GM12878 (cell line): ENCODE results near the gene CREB3L4. TPM values are rescaled to one million over a fixed set of nuclear protein-coding genes. Genes with fewer than 3 reads are reported as not detected.

Experiments used
- ATAC-seq: fragments of 200-7000 bp; cut with Tn5 transposase; 3 replicates; pipeline ENCODE4 v1.9.1; 2020; ENCODE audit warnings: mild to moderate bottlenecking, moderate library complexity
- BruUV-seq: library from RNA; stranded (reverse); fragments of 400-500 nt; replicated peaks from 2 replicates; lab custom pipeline; 2021; lab: Mats Ljungman, UMichigan
- CTCF ChIA-PET: fragments of 300-600 bp; sonication (Branson Sonifier 250); formaldehyde crosslinking; extraction: SDS; loops from one replicate; lab custom pipeline; 2021; ENCODE audit warnings: inconsistent platforms; lab: Yijun Ruan, JAX
- POLR2A ChIA-PET: fragments of 350-600 bp; formaldehyde crosslinking; extraction: SDS; loops from one replicate; lab custom pipeline; 2021; ENCODE audit warnings: inconsistent platforms; lab: Charles Lee
- RAD21 ChIA-PET: fragments of 300-600 bp; sonication (Branson Sonifier 250); formaldehyde crosslinking; loops from one replicate; lab custom pipeline; 2023; ENCODE audit warnings: antibody characterized with exemption; ENCODE audit not compliant: unreplicated experiment; lab: Charles Lee
- SMC1A ChIA-PET: fragments of 300-600 bp; sonication (Branson Sonifier 250); formaldehyde crosslinking; loops from one replicate; lab custom pipeline; 2023; ENCODE audit not compliant: unreplicated experiment, uncharacterized antibody; lab: Charles Lee
- DNase-seq: peaks from one replicate; pipeline ENCODE4 v3.0.0-alpha.2; 2011; ENCODE audit warnings: low read depth, low spot score
- FAIRE-seq: peaks from 3 replicates; lab custom pipeline; 2011; peaks lifted over from hg19 to GRCh38; lab: Jason Lieb, UNC
- H2AFZ ChIP-seq: 2 replicates; pipeline ENCODE4 v1.6.0; 2011; ENCODE audit warnings: low read depth, low read length, control low read depth; ENCODE audit not compliant: control insufficient read depth
- H3K27ac ChIP-seq: 2 replicates; pipeline ENCODE4 v1.5.1; 2011; ENCODE audit warnings: control low read depth; ENCODE audit not compliant: control insufficient read depth, insufficient read depth
- H3K27me3 ChIP-seq, 2 experiments: replicated peaks in 1 of 2; 2 replicates each; pipeline versions ENCODE4 v1.6.0 to v1.6.1; 2011; ENCODE audit warnings: low read length in 1 of 2; ENCODE audit not compliant: control insufficient read depth in 2 of 2, insufficient read depth in 2 of 2
- H3K36me3 ChIP-seq, 2 experiments: 2 replicates each; pipeline ENCODE4 v1.5.1; 2011; ENCODE audit warnings: low read length in 1 of 2; ENCODE audit not compliant: control insufficient read depth in 2 of 2, insufficient read depth in 2 of 2
- H3K4me1 ChIP-seq: 2 replicates; pipeline ENCODE4 v1.6.1; 2011; ENCODE audit warnings: mild to moderate bottlenecking, low read length, moderate library complexity, mixed read lengths; ENCODE audit not compliant: control insufficient read depth, insufficient read depth
- H3K4me2 ChIP-seq: 2 replicates; pipeline ENCODE4 v1.6.0; 2011; ENCODE audit warnings: control low read depth; ENCODE audit not compliant: control insufficient read depth, insufficient read depth
- H3K4me3 ChIP-seq: fragments of 200-600 bp; sonication (generic); 2 replicates; pipeline ENCODE4 v1.5.1; 2016
- H3K79me2 ChIP-seq: 2 replicates; pipeline ENCODE4 v1.6.0; 2011; ENCODE audit warnings: low read length; ENCODE audit not compliant: control insufficient read depth, insufficient read depth
- H3K9ac ChIP-seq: 2 replicates; pipeline ENCODE4 v1.8.0; 2011; ENCODE audit warnings: low read length, control low read depth, mixed read lengths; ENCODE audit not compliant: control insufficient read depth, insufficient read depth
- H3K9me3 ChIP-seq: replicated peaks from 3 replicates; pipeline ENCODE4 v1.5.1; 2011; ENCODE audit warnings: mild to moderate bottlenecking, low read length; ENCODE audit not compliant: control insufficient read depth, insufficient read depth
- H4K20me1 ChIP-seq: 2 replicates; pipeline ENCODE4 v1.6.0; 2011; ENCODE audit not compliant: control insufficient read depth, insufficient read depth
- CTCF ChIP-seq, 3 experiments: IDR thresholded peaks in 2 of 3; conservative IDR thresholded peaks in 1 of 3; 2 replicates each; pipeline ENCODE4 v1.5.1; 2011; ENCODE audit warnings: low read depth in 3 of 3, low read length in 3 of 3, mild to moderate bottlenecking in 3 of 3, control low read depth in 2 of 3, moderate library complexity in 2 of 3, inconsistent platforms in 1 of 3, mixed read lengths in 1 of 3; ENCODE audit not compliant: control insufficient read depth in 2 of 3, insufficient read depth in 1 of 3; ENCODE audit errors: extremely low read depth in 1 of 3
- FOXM1 ChIP-seq: IDR thresholded peaks from 2 replicates; pipeline ENCODE4 v1.6.1; 2012; ENCODE audit warnings: low read depth, mild to moderate bottlenecking, inconsistent platforms, low read length, moderate library complexity
- IRF4 ChIP-seq: IDR thresholded peaks from 2 replicates; pipeline ENCODE4 v1.6.1; 2011; ENCODE audit warnings: low read depth, low read length
- MYC ChIP-seq: IDR thresholded peaks from 2 replicates; pipeline ENCODE4 v1.6.1; 2011; ENCODE audit warnings: mild to moderate bottlenecking, low read length, moderate library complexity, inconsistent platforms; ENCODE audit not compliant: insufficient read depth, insufficient replicate concordance, insufficient read length, severe bottlenecking
- NFYB ChIP-seq: IDR thresholded peaks from 2 replicates; pipeline ENCODE4 v1.6.1; 2011; ENCODE audit warnings: low read depth, mild to moderate bottlenecking, low read length, improper control_type of control experiment, moderate library complexity; ENCODE audit not compliant: insufficient read depth
- NKRF ChIP-seq: fragments of 450-650 bp; conservative IDR thresholded peaks from 2 replicates; pipeline ENCODE4 v1.6.1; 2017; ENCODE audit warnings: mild to moderate bottlenecking, moderate library complexity
- NR2C1 ChIP-seq: fragments of 450-650 bp; IDR thresholded peaks from 2 replicates; pipeline ENCODE4 v1.6.1; 2017; ENCODE audit warnings: antibody characterized with exemption, mild to moderate bottlenecking, moderate library complexity
- PAX5 ChIP-seq: IDR thresholded peaks from 2 replicates; pipeline ENCODE4 v1.6.1; 2011; ENCODE audit warnings: low read depth, low read length, borderline replicate concordance
- PML ChIP-seq: IDR thresholded peaks from 2 replicates; pipeline ENCODE4 v1.6.1; 2012; ENCODE audit warnings: low read length, inconsistent platforms
- POU2F2 ChIP-seq: IDR thresholded peaks from 3 replicates; pipeline ENCODE4 v1.6.1; 2011; ENCODE audit warnings: low read depth, mild to moderate bottlenecking, low read length, borderline replicate concordance
- SKIL ChIP-seq: fragments of 450-650 bp; IDR thresholded peaks from 2 replicates; pipeline ENCODE4 v1.6.1; 2017; ENCODE audit warnings: mild to moderate bottlenecking, low read depth, inconsistent platforms; ENCODE audit not compliant: poor library complexity, severe bottlenecking
- TAF1 ChIP-seq: IDR thresholded peaks from 2 replicates; pipeline ENCODE4 v1.6.1; 2011; ENCODE audit warnings: mild to moderate bottlenecking, low read depth, low read length, borderline replicate concordance
- TCF12 ChIP-seq: IDR thresholded peaks from 2 replicates; pipeline ENCODE4 v1.6.1; 2011; ENCODE audit warnings: low read depth, mild to moderate bottlenecking, low read length
- ZBED1 ChIP-seq: IDR thresholded peaks from 2 replicates; pipeline ENCODE4 v1.6.1; 2016; ENCODE audit warnings: borderline replicate concordance
- ZNF274 ChIP-seq: IDR thresholded peaks from one replicate; pipeline ENCODE4 v1.8.0; 2011; ENCODE audit not compliant: insufficient read length, insufficient read depth
- ZNF622 ChIP-seq: fragments of 450-650 bp; IDR thresholded peaks from 2 replicates; pipeline ENCODE4 v1.6.1; 2017; ENCODE audit warnings: mild to moderate bottlenecking, inconsistent platforms
- ZSCAN29 ChIP-seq: fragments of 450-650 bp; IDR thresholded peaks from 2 replicates; pipeline ENCODE4 v1.6.1; 2017; ENCODE audit warnings: mild to moderate bottlenecking, moderate library complexity
- WGBS: methylation state at CpG from one replicate; pipeline ENCODE4 v1.1.6; 2016; ENCODE audit warnings: low lambda C conversion rate; ENCODE audit not compliant: insufficient replicate concordance, insufficient coverage; ENCODE audit errors: missing lambda C conversion rate; 5-methylcytosine and 5-hydroxymethylcytosine counted together
- in situ Hi-C: fragments of 300-500 bp; cut with MboI; formaldehyde crosslinking; loops from 9 replicates; pipeline ENCODE4 v1.14.3; 2018; ENCODE audit warnings: mixed read lengths
- intact Hi-C: fragments of 100-400 bp; cut with micrococcal nuclease; formaldehyde crosslinking; loops from one replicate; pipeline ENCODE4 v1.14.2; 2022; ENCODE audit not compliant: unreplicated experiment
- polyA plus RNA-seq, 11 experiments: library from polyadenylated mRNA; depleted of rRNA in 4 of 11; unstranded in 6 of 11; stranded (reverse) in 5 of 11; fragments of >200 nt; fragmentation: Nextera tagmentation in 4 of 11; fragmentation: Illumina TruSeq in 1 of 11; extraction: Ambion mirVana in 4 of 11; extraction: Trizol in 1 of 11; gene quantifications; 1 replicate in 1 of 11; 2 replicates in 10 of 11; pipeline versions ENCODE4 v1.2.1 to v1.2.3, GENCODE V29; 2011 to 2016; ENCODE audit warnings: inconsistent platforms in 2 of 11, missing spikeins in 2 of 11, low read depth in 1 of 11
- total RNA-seq, 4 experiments: library from RNA; depleted of rRNA in 3 of 4; stranded (reverse); fragments of >200 nt in 3 of 4; fragmentation: Illumina TruSeq in 1 of 4; extraction: Trizol in 1 of 4; gene quantifications; 2 replicates each; pipeline versions ENCODE4 v1.2.1 to v1.2.3, GENCODE V29; 2013 to 2021

The CREB3L4 gene
- total and polyA plus RNA-seq, 10 of the 15 experiments (the other 5 are each of a cell fraction or from before 2014, with no cell fraction given) = 9.7 to 14.0 (median 12.1) TPM

GRCh38 chr1:153946622-153947241 lies 21.0 kb upstream of the CREB3L4 start, which contains the start of gene DENND4B:
TSS of gene DENND4B (minus strand) at chr1:153946718. CDS start at chr1:153944374, 2,344 bp downstream.
- Histone ChIP-seq H3K36me3 (peaks cover 26 to 27% of the 10 kb centered on the region in 2 experiments; a peak in 3 of 4 replicates), H3K9me3 (no peaks in the 10 kb centered on the region), H4K20me1 (no peaks in the 10 kb centered on the region), H3K79me2 (peaks cover 29% of the 10 kb centered on the region), H3K4me3 (peak within 1 kb of the TSS; percentile 100), H3K27ac (peak within 1 kb of the TSS; percentile 95), H3K4me1 (peaks cover 21% of the 10 kb centered on the region), H3K9ac (peak within 1 kb of the TSS; percentile 99), H3K27me3 (no peaks in the 10 kb centered on the region), H2AFZ (peak within 1 kb of the TSS; percentile 62), H3K4me2 (peak within 1 kb of the TSS; percentile 100)
- CTCF ChIA-PET = interaction anchor here (0.6 to 4.8 kb wide), 19 partner anchors 10 to 436 kb away, joined by 3 to 54 read pairs (median 6); partner anchors contain the start of genes CREB3L4, CRTC2, GATAD2B and JTB
- no peak for DNase-seq
- ATAC-seq = peak; percentile 80
- RAD21 ChIA-PET = interaction anchor here (0.6 to 4.9 kb wide), 21 partner anchors 10 to 1009 kb away, joined by 3 to 55 read pairs (median 4); partner anchors contain the start of genes CREB3L4, CRTC2, GATAD2B and JTB
- FAIRE-seq = peak; percentile 13
- SMC1A ChIA-PET = interaction anchor here (0.6 to 4.5 kb wide), 14 partner anchors 9 to 161 kb away, joined by 3 to 59 read pairs (median 4); partner anchors contain the start of genes CREB3L4, GATAD2B, JTB and RAB13
- intact Hi-C loops = loop anchor here (1.0 kb wide), 1 partner anchor 149 kb away; no protein-coding TSS in a partner anchor
- 3% methylated on average over 18 of the region's 28 CpGs for WGBS
- BruUV-seq = no TSS peak
- in situ Hi-C loops = no loop called here
- POLR2A ChIA-PET = interaction anchor here (0.5 to 5.3 kb wide), 16 partner anchors 8 to 313 kb away, joined by 3 to 83 read pairs (median 4); partner anchors contain the start of genes CHTOP, CREB3L4, GATAD2B and JTB
- 0 out of 2 replicates have a peak, but pooled peaks have one; percentile 11 for TF ChIP-seq ZBED1
- no peak for TF ChIP-seq NKRF
- TF ChIP-seq SKIL = no peak
- peak; percentile 59; the same call in 1 of the 2 replicates for TF ChIP-seq TCF12
- TF ChIP-seq MYC = no peak
- no peak for TF ChIP-seq IRF4
- no peak for TF ChIP-seq NFYB
- peak; percentile 78 to 95 (median 90) for TF ChIP-seq CTCF (IDR thresholded peaks at IDR 0.05 in 2 of 3, conservative IDR thresholded peaks at IDR 0.05 in 1 of 3; ENCODE audit: control insufficient read depth in 2 of 3, extremely low read depth in 1 of 3, insufficient read depth in 1 of 3, low read depth in 3 of 3, low read length in 3 of 3)
- no peak for TF ChIP-seq ZSCAN29
- TF ChIP-seq PAX5 = no peak
- TF ChIP-seq POU2F2 = peak; percentile 33; the same call in 1 of the 3 replicates
- TF ChIP-seq FOXM1 = peak; percentile 38; the same call in 1 of the 2 replicates
- no peak for TF ChIP-seq ZNF274
- TF ChIP-seq PML = peak; percentile 53; the same call in 1 of the 2 replicates
- no peak for TF ChIP-seq NR2C1
- TF ChIP-seq ZNF622 = no peak
- TF ChIP-seq TAF1 = peak; percentile 73; the same call in 1 of the 2 replicates
